ENCODE measurements around the gene CENPVL2. TPM values are rescaled to one million over a fixed set of nuclear protein-coding genes. Genes with fewer than 3 reads are reported as not detected.
"Not testable (repeated sequence)": the region's sequence is repeated elsewhere in the genome, so short reads cannot be mapped to it uniquely, and the experiment has no call there.

The CENPVL2 gene
- total RNA-seq (2012; rRNA removed), result not detected in 2 replicates

DNA sequence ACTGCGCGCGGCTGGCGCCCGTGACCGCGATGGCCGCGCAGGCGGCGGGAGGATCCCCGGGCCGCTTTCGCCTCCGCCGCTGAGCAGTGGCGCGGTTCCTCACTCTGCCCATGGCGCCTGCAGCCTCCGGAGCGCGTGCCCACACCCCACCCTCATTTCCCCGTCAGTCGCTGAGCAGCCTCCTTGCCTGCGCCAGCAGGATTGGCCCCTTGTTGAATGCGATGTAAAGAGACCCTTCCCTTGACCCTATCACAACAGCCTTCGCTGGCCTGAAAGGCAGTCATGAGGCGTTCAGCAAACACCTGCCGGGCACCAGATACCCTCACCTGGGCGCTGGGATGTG, at the start of gene CENPVL2:
Gene CENPVL2 (minus strand): TSS at position 112 of the 343 bp plus-strand sequence. CDS start 0 bp downstream, at position 112.
- not testable (repeated sequence) for H3K4me2 ChIP-seq (ENCODE audit: low read length); H3K4me1 ChIP-seq (ENCODE audit: control insufficient read depth, insufficient read depth, low read length); H3K9ac ChIP-seq (ENCODE audit: low read depth, low read length); H3K27me3 ChIP-seq (ENCODE audit: control insufficient read depth, insufficient read depth, low read length); H3K4me3 ChIP-seq (ENCODE audit: low read length); H3K9me3 ChIP-seq (replicated peaks; ENCODE audit: low read length); H3K36me3 ChIP-seq (ENCODE audit: insufficient read depth, low read length)

DNA sequence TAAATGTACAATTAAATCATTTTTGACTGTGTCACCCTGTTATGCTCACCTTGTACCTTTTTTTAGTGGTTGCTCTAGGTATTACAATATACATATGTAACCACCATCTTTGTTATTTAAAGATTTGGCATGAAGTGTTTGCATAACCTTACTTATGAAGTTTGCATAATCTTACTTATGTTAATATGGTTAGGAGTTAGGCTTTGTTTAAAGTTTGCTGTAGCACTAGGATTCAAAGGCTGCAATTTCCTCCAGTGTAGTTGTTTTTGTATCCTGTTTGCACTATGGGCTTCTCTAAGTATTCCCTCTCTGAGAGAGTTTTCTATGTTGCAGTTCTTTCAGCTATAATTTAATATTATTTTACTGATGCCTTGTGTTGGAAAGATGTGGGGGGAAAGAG, 45.6 kb upstream of the CENPVL2 start:
- Histone ChIP-seq H3K9me3 (replicated peaks; ENCODE audit: low read length) (no peaks in the 10 kb centered on the region), H3K9ac (ENCODE audit: low read depth, low read length) (no peak overlapping the region), H3K4me2 (ENCODE audit: low read length) (no peak overlapping the region), H3K4me1 (ENCODE audit: control insufficient read depth, insufficient read depth, low read length) (no peaks in the 10 kb centered on the region), H3K4me3 (ENCODE audit: low read length) (no peak overlapping the region), H3K27me3 (ENCODE audit: control insufficient read depth, insufficient read depth, low read length) (peaks cover 1% of the 10 kb centered on the region), H3K36me3 (ENCODE audit: insufficient read depth, low read length) (no peaks in the 10 kb centered on the region)

DNA sequence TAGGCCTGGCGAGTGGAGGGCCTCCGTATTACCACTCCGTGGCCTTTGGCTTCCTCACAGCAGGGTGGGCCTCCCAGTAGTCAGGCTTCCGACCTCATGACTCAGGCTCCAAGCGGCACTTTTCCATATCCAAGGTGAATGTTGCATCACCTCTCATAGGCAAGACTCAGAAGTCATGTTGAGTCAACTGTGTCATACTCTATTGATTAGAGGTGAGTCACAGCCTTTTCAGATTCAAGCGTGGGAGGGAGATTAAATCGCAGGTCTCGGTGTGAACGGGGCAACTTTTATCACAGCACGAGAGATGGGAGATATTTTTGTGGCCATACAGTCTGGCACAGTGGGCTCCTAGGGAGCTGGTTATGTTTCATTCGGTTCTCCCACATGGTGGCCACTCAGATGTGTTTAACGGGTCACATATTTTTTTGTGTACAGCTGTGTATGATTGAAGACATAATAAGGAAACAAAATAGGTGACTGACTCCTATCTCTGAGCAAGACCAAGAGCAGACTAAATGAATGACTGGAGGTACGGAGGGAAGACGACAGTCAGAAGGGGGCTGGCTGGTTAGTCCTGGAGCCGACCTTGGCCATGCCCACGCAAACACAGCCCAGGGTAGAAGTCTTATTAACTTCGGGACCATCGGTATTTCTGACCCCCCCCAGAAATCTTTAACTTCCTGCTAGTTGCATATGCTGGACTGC, 30.5 kb upstream of the CENPVL2 start:
- not testable (repeated sequence) for H3K27me3 ChIP-seq (ENCODE audit: control insufficient read depth, insufficient read depth, low read length); H3K4me1 ChIP-seq (ENCODE audit: control insufficient read depth, insufficient read depth, low read length); H3K4me3 ChIP-seq (ENCODE audit: low read length); H3K36me3 ChIP-seq (ENCODE audit: insufficient read depth, low read length); H3K9ac ChIP-seq (ENCODE audit: low read depth, low read length); H3K4me2 ChIP-seq (ENCODE audit: low read length); H3K9me3 ChIP-seq (replicated peaks; ENCODE audit: low read length)

DNA sequence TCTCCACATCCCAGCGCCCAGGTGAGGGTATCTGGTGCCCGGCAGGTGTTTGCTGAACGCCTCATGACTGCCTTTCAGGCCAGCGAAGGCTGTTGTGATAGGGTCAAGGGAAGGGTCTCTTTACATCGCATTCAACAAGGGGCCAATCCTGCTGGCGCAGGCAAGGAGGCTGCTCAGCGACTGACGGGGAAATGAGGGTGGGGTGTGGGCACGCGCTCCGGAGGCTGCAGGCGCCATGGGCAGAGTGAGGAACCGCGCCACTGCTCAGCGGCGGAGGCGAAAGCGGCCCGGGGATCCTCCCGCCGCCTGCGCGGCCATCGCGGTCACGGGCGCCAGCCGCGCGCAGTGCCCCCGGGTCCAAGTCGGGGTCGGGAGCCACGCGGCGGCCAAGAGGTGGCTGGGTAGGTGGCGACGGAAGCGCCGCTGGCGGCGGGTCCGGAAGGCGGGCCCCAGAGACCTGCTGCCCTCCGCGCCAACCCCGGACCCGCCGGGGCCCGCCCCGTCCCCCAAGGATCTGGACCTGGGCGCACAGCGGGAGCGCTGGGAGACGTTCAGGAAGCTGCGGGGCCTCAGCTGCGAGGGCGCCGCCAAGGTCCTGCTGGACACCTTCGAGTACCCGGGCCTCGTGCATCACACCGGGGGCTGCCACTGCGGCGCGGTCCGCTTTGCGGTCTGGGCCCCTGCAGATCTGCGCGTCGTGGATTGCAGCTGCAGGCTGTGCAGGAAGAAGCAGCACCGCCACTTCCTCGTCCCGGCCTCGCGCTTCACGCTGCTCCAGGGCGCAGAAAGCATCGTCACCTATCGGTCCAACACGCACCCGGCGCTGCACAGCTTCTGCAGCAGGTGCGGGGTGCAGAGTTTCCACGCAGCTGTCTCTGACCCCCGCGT, 27.9 kb upstream of the CENPVL2 start, which contains the start of gene CENPVL1:
Gene CENPVL1 (plus strand): TSS at position 236 of the 888 bp plus-strand sequence. CDS start 0 bp downstream, at position 236.
- not testable (repeated sequence) for H3K36me3 ChIP-seq (ENCODE audit: insufficient read depth, low read length); H3K4me2 ChIP-seq (ENCODE audit: low read length); H3K9me3 ChIP-seq (replicated peaks; ENCODE audit: low read length); H3K4me3 ChIP-seq (ENCODE audit: low read length); H3K9ac ChIP-seq (ENCODE audit: low read depth, low read length); H3K4me1 ChIP-seq (ENCODE audit: control insufficient read depth, insufficient read depth, low read length); H3K27me3 ChIP-seq (ENCODE audit: control insufficient read depth, insufficient read depth, low read length)

DNA sequence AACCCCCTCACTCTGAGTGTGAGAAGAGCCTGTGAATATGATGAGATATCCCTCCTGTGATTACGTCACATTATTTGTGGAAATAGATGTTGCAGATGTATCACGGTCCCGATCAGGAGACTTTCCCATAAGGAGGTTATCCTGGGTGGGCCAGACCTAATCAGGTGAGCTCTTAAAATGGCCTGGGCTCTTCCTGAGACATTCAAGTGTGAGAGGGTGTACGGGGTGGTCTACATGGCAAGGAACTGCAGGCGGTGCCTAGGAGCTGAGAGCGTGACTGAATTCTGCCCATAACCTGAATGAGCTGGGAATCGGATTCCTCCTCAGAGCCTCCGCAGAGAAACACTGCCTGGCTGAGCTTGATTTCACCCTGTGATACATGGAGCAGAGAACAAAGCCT, 14.8 kb upstream of the CENPVL2 start:
- H3K9ac ChIP-seq (ENCODE audit: low read depth, low read length), result no peak overlapping the region
- no peak overlapping the region for H3K4me2 ChIP-seq (ENCODE audit: low read length)
- peaks cover 4% of the 10 kb centered on the region for H3K27me3 ChIP-seq (ENCODE audit: control insufficient read depth, insufficient read depth, low read length)
- H3K4me1 ChIP-seq (ENCODE audit: control insufficient read depth, insufficient read depth, low read length), result no peaks in the 10 kb centered on the region
- H3K4me3 ChIP-seq (ENCODE audit: low read length), result no peak overlapping the region
- no peaks in the 10 kb centered on the region for H3K36me3 ChIP-seq (ENCODE audit: insufficient read depth, low read length)
- H3K9me3 ChIP-seq (replicated peaks; ENCODE audit: low read length), result no peaks in the 10 kb centered on the region

DNA sequence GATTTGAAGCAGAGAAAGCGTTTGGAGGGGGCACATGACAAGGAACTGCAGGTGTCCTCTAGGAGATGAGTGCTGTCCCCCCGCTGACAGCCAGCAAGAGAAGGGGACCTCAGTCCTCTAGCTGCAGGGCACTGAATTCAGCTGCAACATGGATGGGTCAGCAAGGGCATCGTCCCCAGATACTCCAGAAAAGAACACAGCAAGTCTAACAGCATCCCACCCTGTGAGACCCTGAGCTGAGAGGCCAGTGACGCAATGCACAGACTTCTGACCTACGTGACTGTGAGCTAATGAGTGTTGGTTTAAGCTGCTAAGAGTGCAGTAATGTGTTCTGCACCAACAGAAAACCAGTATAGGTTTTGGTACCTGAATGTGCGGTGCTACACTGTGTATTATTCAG, 11.6 kb upstream of the CENPVL2 start:
- Histone ChIP-seq H3K4me2 (ENCODE audit: low read length) (no peak overlapping the region), H3K4me3 (ENCODE audit: low read length) (no peak overlapping the region), H3K9ac (ENCODE audit: low read depth, low read length) (no peak overlapping the region)

DNA sequence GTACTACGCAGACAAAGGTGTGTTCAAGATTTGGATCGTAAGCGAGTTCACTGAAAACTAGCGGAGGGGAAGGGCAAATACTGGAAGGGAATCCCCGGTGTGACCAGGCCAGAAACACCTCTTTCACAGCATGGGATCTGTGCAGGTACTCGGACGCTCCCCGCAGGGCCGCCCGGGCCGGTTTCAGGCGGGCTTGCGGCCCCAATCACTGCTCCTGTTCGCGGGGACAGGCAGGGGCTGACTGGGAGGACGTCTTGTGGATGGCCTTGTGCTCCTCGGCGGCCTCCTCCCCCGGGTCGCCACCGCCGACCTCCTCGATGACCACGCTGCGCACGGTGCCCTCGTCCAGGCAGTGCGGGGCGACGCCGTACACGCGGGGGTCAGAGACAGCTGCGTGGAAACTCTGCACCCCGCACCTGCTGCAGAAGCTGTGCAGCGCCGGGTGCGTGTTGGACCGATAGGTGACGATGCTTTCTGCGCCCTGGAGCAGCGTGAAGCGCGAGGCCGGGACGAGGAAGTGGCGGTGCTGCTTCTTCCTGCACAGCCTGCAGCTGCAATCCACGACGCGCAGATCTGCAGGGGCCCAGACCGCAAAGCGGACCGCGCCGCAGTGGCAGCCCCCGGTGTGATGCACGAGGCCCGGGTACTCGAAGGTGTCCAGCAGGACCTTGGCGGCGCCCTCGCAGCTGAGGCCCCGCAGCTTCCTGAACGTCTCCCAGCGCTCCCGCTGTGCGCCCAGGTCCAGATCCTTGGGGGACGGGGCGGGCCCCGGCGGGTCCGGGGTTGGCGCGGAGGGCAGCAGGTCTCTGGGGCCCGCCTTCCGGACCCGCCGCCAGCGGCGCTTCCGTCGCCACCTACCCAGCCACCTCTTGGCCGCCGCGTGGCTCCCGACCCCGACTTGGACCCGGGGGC, 567 bp downstream of the CENPVL2 start:
- H3K4me3 ChIP-seq (ENCODE audit: low read length); H3K9me3 ChIP-seq (replicated peaks; ENCODE audit: low read length); H3K4me2 ChIP-seq (ENCODE audit: low read length); H3K9ac ChIP-seq (ENCODE audit: low read depth, low read length); H3K36me3 ChIP-seq (ENCODE audit: insufficient read depth, low read length); H3K27me3 ChIP-seq (ENCODE audit: control insufficient read depth, insufficient read depth, low read length); H3K4me1 ChIP-seq (ENCODE audit: control insufficient read depth, insufficient read depth, low read length): not testable (repeated sequence)

More for the DNA sequence above, 11.6 kb upstream of the CENPVL2 start:
- Histone ChIP-seq H3K36me3 (ENCODE audit: insufficient read depth, low read length) (no peaks in the 10 kb centered on the region), H3K27me3 (ENCODE audit: control insufficient read depth, insufficient read depth, low read length) (peaks cover 4% of the 10 kb centered on the region), H3K4me1 (ENCODE audit: control insufficient read depth, insufficient read depth, low read length) (no peaks in the 10 kb centered on the region), H3K9me3 (replicated peaks; ENCODE audit: low read length) (no peaks in the 10 kb centered on the region)

DNA sequence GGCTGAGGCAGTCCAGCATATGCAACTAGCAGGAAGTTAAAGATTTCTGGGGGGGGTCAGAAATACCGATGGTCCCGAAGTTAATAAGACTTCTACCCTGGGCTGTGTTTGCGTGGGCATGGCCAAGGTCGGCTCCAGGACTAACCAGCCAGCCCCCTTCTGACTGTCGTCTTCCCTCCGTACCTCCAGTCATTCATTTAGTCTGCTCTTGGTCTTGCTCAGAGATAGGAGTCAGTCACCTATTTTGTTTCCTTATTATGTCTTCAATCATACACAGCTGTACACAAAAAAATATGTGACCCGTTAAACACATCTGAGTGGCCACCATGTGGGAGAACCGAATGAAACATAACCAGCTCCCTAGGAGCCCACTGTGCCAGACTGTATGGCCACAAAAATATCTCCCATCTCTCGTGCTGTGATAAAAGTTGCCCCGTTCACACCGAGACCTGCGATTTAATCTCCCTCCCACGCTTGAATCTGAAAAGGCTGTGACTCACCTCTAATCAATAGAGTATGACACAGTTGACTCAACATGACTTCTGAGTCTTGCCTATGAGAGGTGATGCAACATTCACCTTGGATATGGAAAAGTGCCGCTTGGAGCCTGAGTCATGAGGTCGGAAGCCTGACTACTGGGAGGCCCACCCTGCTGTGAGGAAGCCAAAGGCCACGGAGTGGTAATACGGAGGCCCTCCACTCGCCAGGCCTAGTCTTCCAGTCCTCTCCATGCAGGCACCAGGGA, 2.8 kb downstream of the CENPVL2 start:
- not testable (repeated sequence) for H3K4me1 ChIP-seq (ENCODE audit: control insufficient read depth, insufficient read depth, low read length)

DNA sequence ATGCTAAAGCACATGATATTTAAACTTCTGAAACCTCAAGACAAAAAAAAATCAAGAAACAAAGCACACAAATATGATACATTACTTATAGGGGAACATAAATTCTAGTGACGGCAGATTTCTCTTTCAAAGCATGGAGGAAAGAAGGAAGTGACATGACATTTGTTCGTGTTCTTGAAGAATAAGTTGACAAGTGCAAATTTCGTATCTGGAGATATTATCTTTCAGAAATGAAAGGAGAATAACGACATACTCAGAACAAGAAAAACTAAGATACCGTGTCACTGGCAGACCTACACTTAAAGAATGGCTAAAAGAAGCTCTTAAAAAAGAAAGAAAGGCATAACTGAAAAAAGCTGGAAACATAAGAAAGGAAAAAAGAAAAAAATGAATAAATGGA, 16.6 kb downstream of the CENPVL2 start:
- H3K4me2 ChIP-seq (ENCODE audit: low read length), result no peak overlapping the region
- no peaks in the 10 kb centered on the region for H3K9me3 ChIP-seq (replicated peaks; ENCODE audit: low read length)
- H3K9ac ChIP-seq (ENCODE audit: low read depth, low read length), result no peak overlapping the region
- no peaks in the 10 kb centered on the region for H3K36me3 ChIP-seq (ENCODE audit: insufficient read depth, low read length)
- no peaks in the 10 kb centered on the region for H3K27me3 ChIP-seq (ENCODE audit: control insufficient read depth, insufficient read depth, low read length)
- no peak overlapping the region for H3K4me3 ChIP-seq (ENCODE audit: low read length)
- no peaks in the 10 kb centered on the region for H3K4me1 ChIP-seq (ENCODE audit: control insufficient read depth, insufficient read depth, low read length)

More for the DNA sequence above, 2.8 kb downstream of the CENPVL2 start:
- H3K36me3 ChIP-seq (ENCODE audit: insufficient read depth, low read length); H3K4me3 ChIP-seq (ENCODE audit: low read length); H3K9me3 ChIP-seq (replicated peaks; ENCODE audit: low read length); H3K27me3 ChIP-seq (ENCODE audit: control insufficient read depth, insufficient read depth, low read length); H3K9ac ChIP-seq (ENCODE audit: low read depth, low read length); H3K4me2 ChIP-seq (ENCODE audit: low read length): not testable (repeated sequence)

DNA sequence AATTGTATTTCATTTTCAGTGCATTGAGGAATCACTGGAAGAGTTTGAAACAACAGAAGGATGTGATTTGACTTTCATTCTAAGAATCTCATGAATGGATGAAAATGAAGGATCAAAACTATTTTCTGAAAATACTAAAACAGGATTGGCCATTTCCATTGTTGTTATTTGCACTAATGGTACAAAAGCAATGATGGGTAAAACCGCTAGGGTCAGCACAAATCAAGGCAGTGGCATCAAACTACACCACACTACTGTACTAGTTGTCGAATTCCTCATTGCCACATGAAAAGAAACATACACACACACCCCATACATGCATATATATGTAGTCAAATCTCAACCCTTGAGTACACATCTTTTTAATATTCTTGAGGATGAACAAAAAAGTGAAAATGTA, 39.3 kb downstream of the CENPVL2 start:
- no peaks in the 10 kb centered on the region for H3K4me1 ChIP-seq (ENCODE audit: control insufficient read depth, insufficient read depth, low read length)
- H3K9me3 ChIP-seq (replicated peaks; ENCODE audit: low read length), result no peaks in the 10 kb centered on the region
- H3K27me3 ChIP-seq (ENCODE audit: control insufficient read depth, insufficient read depth, low read length), result peaks cover 4% of the 10 kb centered on the region
- H3K4me2 ChIP-seq (ENCODE audit: low read length), result no peak overlapping the region
- H3K9ac ChIP-seq (ENCODE audit: low read depth, low read length), result no peak overlapping the region
- H3K36me3 ChIP-seq (ENCODE audit: insufficient read depth, low read length), result no peaks in the 10 kb centered on the region
- H3K4me3 ChIP-seq (ENCODE audit: low read length), result no peak overlapping the region
